RWPE2 (cell line): Measurements from ENCODE around the gene LRRC28.
"Not testable (repeated sequence)": the region's sequence is repeated elsewhere in the genome, so short reads cannot be mapped to it uniquely, and the experiment has no call there.

ENCODE experiments used
- ATAC-seq: fragments of 200-7000 bp; cut with Tn5 transposase; 3 replicates; pipeline ENCODE4 v1.9.1; 2021; ENCODE audit warnings: low read depth
- DNase-seq: peaks from one replicate; pipeline ENCODE4 v3.0.0-alpha.2; 2020; ENCODE audit warnings: low spot score
- H3K27ac ChIP-seq: fragments of 450-650 bp; 2 replicates; pipeline ENCODE4 v1.5.1; 2017; ENCODE audit warnings: mild to moderate bottlenecking; ENCODE audit not compliant: poor library complexity, severe bottlenecking
- H3K27me3 ChIP-seq: fragments of 250-450 bp; sonication (Bioruptor Pico); 2 replicates; pipeline ENCODE4 v1.5.1; 2021; ENCODE audit warnings: mild to moderate bottlenecking, moderate library complexity; ENCODE audit not compliant: insufficient read depth, poor library complexity, severe bottlenecking
- H3K36me3 ChIP-seq: fragments of 250-450 bp; sonication (Bioruptor Pico); 2 replicates; pipeline ENCODE4 v1.5.1; 2020; ENCODE audit warnings: low read depth, mild to moderate bottlenecking, moderate library complexity
- H3K4me1 ChIP-seq: fragments of 250-450 bp; sonication (Bioruptor Pico); 2 replicates; pipeline ENCODE4 v1.5.1; 2021; ENCODE audit warnings: mild to moderate bottlenecking, moderate library complexity; ENCODE audit not compliant: insufficient read depth, poor library complexity, severe bottlenecking
- H3K4me3 ChIP-seq: fragments of 250-450 bp; sonication (Bioruptor Pico); 2 replicates; pipeline ENCODE4 v1.5.1; 2021; ENCODE audit warnings: mild to moderate bottlenecking, moderate library complexity; ENCODE audit not compliant: severe bottlenecking
- H3K9me3 ChIP-seq: fragments of 250-450 bp; sonication (Bioruptor Pico); 2 replicates; pipeline ENCODE4 v1.5.1; 2021; ENCODE audit warnings: mild to moderate bottlenecking, moderate library complexity; ENCODE audit not compliant: severe bottlenecking
- CTCF ChIP-seq: fragments of 450-650 bp; IDR thresholded peaks from one replicate; pipeline ENCODE4 v1.5.1; 2017; ENCODE audit warnings: mild to moderate bottlenecking, moderate library complexity; ENCODE audit not compliant: poor library complexity, severe bottlenecking

LRRC28 gene

GRCh38 chr15:99226802-99227201 lies 24.5 kb upstream of the LRRC28 start:
- H3K4me3 ChIP-seq: no peak overlapping the region
- peaks cover 8% of the 10 kb centered on the region for H3K4me1 ChIP-seq
- DNase-seq (no peak), ATAC-seq (no peak)
- H3K27me3 ChIP-seq: no peaks in the 10 kb centered on the region
- no peaks in the 10 kb centered on the region for H3K9me3 ChIP-seq
- TF ChIP-seq CTCF: no peak
- H3K36me3 ChIP-seq: peaks cover 34% of the 10 kb centered on the region
- no peak overlapping the region for H3K27ac ChIP-seq

GRCh38 chr15:99228120-99228770 lies 23.0 kb upstream of the LRRC28 start:
- Histone ChIP-seq H3K4me1 (peaks cover 8% of the 10 kb centered on the region), H3K36me3 (peaks cover 25% of the 10 kb centered on the region), H3K27me3 (no peaks in the 10 kb centered on the region), H3K27ac (no peak overlapping the region), H3K4me3 (no peak overlapping the region), H3K9me3 (no peaks in the 10 kb centered on the region)
- DNase-seq (no peak), ATAC-seq (no peak)
- TF ChIP-seq CTCF: no peak

- TF ChIP-seq CTCF: no peak
- no peak overlapping the region for H3K4me3 ChIP-seq
- ATAC-seq (peak; percentile 69), DNase-seq (no peak)
- no peaks in the 10 kb centered on the region for H3K4me1 ChIP-seq
- no peak overlapping the region for H3K27ac ChIP-seq
- H3K36me3 ChIP-seq: peaks cover 15% of the 10 kb centered on the region
- H3K9me3 ChIP-seq: no peaks in the 10 kb centered on the region
- no peaks in the 10 kb centered on the region for H3K27me3 ChIP-seq
These were observed 20.4 kb upstream of the LRRC28 start for GRCh38 chr15:99230867-99231266.

- Histone ChIP-seq H3K9me3 (no peaks in the 10 kb centered on the region), H3K4me1 (no peaks in the 10 kb centered on the region), H3K27ac (no peak overlapping the region), H3K36me3 (peaks cover 21% of the 10 kb centered on the region), H3K4me3 (no peak overlapping the region), H3K27me3 (no peaks in the 10 kb centered on the region)
- no peak for DNase-seq
- ATAC-seq: no peak
- no peak for TF ChIP-seq CTCF
These were observed 18.5 kb upstream of the LRRC28 start for GRCh38 chr15:99232740-99233139.

GRCh38 chr15:99234160-99234559 lies 17.1 kb upstream of the LRRC28 start:
- peaks cover 16% of the 10 kb centered on the region for H3K36me3 ChIP-seq
- not testable (repeated sequence) for H3K27me3 ChIP-seq, H3K9me3 ChIP-seq, DNase-seq, H3K4me1 ChIP-seq, H3K27ac ChIP-seq, H3K4me3 ChIP-seq, ATAC-seq
